ENCODE data around the gene ALAS2.

- TF ChIP-seq CTCF (IDR thresholded peaks at IDR 0.05) = no peak
- no peak for TF ChIP-seq POLR2A (IDR thresholded peaks at IDR 0.05)
Measured at GRCh38 chrX:55029291-55029690, 1.5 kb downstream of the ALAS2 start.
